ENCODE measurements around the gene SEMA4B. TPM values are rescaled to one million over a fixed set of nuclear protein-coding genes. Genes with fewer than 3 reads are reported as not detected.
"Not testable (repeated sequence)": the region's sequence is repeated elsewhere in the genome, so short reads cannot be mapped to it uniquely, and the experiment has no call there.

SEMA4B gene
- polyA plus RNA-seq, 4 donors = 38.0 to 44.3 (median 38.6) TPM

- DNase-seq (ENCODE audit: low read depth in 4 of 4, low spot score in 3 of 4) = no peak
These were observed 43.0 kb downstream of the SEMA4B start for GRCh38 chr15:90243943-90244639.

DNA sequence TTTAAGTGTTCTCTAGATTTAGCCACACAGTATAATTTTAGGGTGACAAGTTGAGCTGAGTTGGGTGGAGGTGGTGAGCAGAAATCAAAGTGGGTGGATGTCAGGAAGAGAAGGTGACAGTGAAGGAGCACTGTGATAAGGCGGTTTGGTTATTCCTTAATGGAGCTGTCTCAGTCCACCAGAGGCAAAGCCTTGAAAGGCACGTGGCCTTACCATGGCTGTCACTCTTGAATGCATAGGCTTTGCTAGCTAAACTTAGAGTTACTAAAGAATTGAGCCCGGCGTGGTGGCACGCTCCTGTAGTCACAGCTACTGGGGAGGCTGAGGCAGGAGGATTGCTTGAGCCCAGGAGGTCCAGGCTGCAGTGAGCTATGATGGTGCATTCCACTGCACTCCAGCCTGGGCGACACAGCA, 47.7 kb downstream of the SEMA4B start:
- no peak for DNase-seq (ENCODE audit: low read depth in 4 of 4, low spot score in 3 of 4)

GRCh38 chr15:90249203-90249863, 48.2 kb downstream of the SEMA4B start, which contains the start of gene TTLL13:
TSS of gene TTLL13 (plus strand) at chr15:90249556. CDS start at chr15:90250631, 1,075 bp downstream.
- DNase-seq (ENCODE audit: low read depth in 4 of 4, low spot score in 3 of 4) = peak in 3 of 4 donors; percentile 80 to 86 (median 86)

DNA sequence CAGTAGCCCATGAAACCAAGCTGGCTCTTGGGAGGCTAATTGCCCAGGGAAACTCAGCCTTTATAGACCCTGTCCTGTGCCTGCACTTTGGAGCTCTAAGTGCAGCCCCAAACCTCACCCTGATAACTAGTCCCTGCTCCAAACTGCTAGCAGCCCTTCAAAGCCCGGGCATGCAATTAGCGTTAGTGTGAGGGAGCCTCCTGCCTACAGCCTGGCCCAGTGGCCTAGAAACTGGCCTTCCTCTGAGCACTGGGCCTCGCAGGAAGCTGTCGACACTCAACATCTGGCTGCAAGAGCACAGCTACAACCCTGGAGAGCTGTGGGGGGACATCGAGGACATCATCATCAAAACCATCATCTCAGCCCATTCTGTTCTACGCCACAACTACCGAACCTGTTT, 56.6 kb downstream of the SEMA4B start:
- no peak for DNase-seq (ENCODE audit: low read depth in 4 of 4, low spot score in 3 of 4)

GRCh38 chr15:90259524-90259923, 58.4 kb downstream of the SEMA4B start:
- no peak for DNase-seq (ENCODE audit: low read depth in 4 of 4, low spot score in 3 of 4)

DNA sequence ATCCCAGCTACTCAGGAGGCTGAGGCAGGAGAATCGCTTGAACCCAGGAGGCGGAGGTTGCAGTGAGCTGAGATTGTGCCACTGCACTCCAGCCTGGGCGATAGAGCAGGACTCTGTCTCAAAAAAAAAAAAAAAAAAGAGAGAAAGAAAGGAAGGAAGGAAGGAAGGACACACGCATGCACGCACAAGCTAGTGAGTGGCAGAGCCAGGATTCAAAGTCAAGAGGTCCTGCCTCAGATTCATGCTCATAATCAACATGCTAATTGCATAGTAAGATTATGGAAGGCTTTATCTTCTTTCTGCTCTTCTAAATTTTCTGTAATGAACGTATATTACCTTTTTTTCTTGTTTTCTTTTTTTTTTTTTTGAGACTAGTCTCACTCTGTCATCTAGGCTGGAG, 59.6 kb downstream of the SEMA4B start:
- not testable (repeated sequence) for DNase-seq (ENCODE audit: low read depth in 4 of 4, low spot score in 3 of 4)

GRCh38 chr15:90261811-90262210, 60.7 kb downstream of the SEMA4B start:
- DNase-seq (ENCODE audit: low read depth in 4 of 4, low spot score in 3 of 4) = no peak

DNA sequence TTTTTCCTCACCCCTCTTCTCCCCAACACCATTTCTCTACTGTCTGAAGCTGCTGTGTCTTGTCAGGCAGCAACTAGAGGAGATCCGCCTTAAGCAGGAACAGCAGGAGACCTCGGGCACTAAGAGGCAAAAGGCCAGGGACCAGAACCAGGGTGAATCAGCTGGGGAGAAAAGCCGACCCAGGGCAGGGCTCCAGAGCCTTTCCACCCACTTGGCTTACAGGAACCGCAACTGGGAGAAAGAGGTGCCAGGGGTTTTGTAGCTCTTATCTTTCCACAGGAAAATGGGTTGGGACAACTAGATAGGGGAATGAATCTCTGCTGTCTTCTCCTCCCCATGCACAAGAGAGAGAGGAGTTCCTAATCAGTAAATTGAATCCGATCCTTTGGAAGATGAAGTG, 61.3 kb downstream of the SEMA4B start:
- DNase-seq (ENCODE audit: low read depth in 4 of 4, low spot score in 3 of 4) = no peak

DNA sequence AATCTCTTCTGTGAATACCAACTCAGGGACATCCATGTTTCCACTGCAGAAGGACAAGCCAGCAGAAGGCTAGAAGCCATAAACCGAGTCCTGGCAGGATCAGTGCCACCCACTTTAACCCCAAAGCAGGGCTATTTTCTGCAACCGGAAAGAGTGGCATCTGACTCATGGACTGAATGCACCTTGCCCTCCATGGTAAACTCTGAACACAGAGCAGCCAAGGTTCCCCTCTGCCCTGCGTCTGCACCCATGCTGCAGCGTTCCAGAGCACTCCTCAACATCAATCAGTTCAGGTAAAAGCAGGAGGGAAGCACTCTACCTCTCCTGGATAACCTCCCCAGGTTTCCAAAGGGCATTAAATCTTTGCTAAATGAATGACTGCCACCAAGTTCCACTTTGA, 63.5 kb downstream of the SEMA4B start:
- DNase-seq (ENCODE audit: low read depth in 4 of 4, low spot score in 3 of 4) = no peak

- DNase-seq (ENCODE audit: low read depth in 4 of 4, low spot score in 3 of 4) = peak; percentile 83 to 88 (median 87)
These were observed 64.3 kb downstream of the SEMA4B start, which contains the start of gene NGRN for GRCh38 chr15:90265271-90266060. TSS of gene NGRN (plus strand) at chr15:90265672. CDS start at chr15:90265713, 41 bp downstream.

- DNase-seq (ENCODE audit: low read depth in 4 of 4, low spot score in 3 of 4) = peak in 2 of 4 donors; percentile 12 to 22
These were observed 64.9 kb downstream of the SEMA4B start for GRCh38 chr15:90266061-90266431.

DNA sequence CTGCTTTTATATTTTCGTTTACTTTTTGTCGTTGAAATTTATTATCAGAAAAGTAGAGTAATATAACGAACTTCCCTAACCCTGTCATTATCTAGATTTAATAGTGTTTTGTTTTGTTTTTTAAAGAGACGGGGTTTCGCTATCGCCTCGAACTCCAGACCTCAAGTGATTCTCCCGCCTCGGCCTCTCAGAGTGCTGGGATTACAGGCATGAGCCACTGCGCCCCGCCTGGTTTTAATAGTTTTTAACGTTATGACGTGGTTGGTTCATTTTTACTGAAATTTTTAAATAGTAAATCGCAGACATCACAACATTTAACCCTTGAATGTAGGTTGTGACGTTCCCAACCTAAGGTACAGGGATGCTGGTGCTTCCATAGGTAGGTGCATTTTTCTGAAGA, 65.4 kb downstream of the SEMA4B start:
- DNase-seq (ENCODE audit: low read depth in 4 of 4, low spot score in 3 of 4) = no peak

GRCh38 chr15:90268415-90268814, 67.3 kb downstream of the SEMA4B start:
- no peak for DNase-seq (ENCODE audit: low read depth in 4 of 4, low spot score in 3 of 4)

DNA sequence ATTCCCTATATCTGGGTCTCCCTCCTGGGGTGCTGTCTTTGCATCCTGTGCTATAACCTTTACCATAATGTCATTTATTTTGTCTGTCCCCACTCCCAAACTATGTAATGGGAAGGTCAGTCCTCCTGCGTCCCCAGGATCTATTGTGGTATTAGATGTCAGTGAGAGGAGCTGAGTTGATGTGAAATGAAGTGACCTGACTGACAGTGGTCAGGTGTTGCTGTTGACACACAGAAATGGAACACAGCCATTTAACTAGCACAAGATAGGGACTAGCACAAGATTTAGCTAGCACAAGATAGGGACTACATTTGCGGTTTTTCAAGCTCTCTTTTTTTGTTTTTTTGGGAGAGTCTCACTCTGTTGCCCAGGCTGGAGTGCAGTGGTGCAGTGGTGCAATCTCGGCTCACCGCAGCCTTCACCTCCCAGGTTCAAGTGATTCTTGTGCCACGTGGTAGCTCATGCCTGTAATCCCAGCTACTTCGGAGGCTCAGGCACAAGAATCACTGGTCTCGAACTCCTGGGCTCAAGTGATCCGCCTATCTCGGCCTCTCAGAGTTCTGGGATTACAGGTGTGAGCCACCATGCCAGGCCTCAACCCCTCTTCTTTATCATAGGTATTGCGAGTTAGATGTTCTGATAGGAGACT, 69.5 kb downstream of the SEMA4B start:
- no peak for DNase-seq (ENCODE audit: low read depth in 4 of 4, low spot score in 3 of 4)

DNA sequence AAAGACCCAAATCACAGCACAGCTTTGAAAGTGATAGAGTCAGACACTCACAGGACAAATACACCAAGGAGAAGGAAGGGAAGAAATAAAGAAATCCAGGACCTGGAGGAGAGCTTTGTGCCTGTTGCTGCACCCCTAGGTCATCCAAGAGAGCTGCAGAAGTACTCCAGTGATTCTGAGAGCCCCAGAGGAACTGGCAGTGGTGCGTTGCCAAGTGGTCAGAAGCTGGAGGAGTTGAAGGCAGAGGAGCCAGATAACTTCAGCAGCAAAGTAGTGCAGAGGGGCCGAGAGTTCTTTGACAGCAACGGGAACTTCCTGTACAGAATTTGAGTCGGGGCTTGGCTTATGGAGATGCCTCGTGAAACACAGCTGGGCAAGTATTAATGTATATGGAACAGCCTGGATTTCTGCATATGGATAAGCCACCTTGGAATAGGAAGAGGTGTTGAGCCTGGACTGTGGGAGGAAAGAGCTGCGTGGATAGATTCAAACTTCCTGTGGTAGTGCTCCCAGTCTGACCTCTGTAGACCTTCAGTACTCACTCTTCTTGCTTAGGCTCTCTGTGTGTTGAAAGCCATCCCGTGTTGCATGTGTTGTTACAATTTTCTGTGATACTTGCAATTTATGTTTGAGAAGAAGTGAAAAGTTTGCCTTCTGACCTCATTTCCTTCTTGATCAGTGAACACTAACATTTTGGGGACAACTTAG, 70.5 kb downstream of the SEMA4B start:
- DNase-seq (ENCODE audit: low read depth in 4 of 4, low spot score in 3 of 4) = no peak

DNA sequence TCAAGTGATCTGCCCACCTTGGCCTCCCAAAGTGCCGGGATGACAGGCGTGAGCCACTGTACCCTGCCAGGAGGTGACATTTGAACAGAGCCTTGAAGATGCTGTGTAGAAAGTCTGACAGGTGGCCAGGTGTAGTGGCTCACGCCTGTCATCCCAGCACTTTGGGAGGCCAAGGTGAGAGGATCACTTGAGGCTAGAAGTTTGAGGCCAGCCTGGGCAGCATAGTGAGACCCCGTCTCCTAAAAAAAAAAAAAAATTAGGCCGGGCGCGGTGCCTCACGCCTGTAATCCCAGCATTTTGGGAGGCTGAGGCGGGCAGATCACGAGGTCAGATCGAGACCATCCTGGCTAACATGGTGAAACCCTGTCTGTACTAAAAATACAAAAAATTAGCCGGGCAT, 77.3 kb downstream of the SEMA4B start:
- DNase-seq (ENCODE audit: low read depth in 4 of 4, low spot score in 3 of 4) = not testable (repeated sequence)
